ENCODE measurements around the gene HTRA2. TPM values are rescaled to one million over a fixed set of nuclear protein-coding genes. Genes with fewer than 3 reads are reported as not detected.

Gene HTRA2
- total and polyA plus RNA-seq, 8 donors: 8.5 to 24.3 (median 11.3) TPM

GRCh38 chr2:74536166-74536950 is 6.6 kb downstream of the HTRA2 start:
- TF ChIP-seq, protein P1, sequence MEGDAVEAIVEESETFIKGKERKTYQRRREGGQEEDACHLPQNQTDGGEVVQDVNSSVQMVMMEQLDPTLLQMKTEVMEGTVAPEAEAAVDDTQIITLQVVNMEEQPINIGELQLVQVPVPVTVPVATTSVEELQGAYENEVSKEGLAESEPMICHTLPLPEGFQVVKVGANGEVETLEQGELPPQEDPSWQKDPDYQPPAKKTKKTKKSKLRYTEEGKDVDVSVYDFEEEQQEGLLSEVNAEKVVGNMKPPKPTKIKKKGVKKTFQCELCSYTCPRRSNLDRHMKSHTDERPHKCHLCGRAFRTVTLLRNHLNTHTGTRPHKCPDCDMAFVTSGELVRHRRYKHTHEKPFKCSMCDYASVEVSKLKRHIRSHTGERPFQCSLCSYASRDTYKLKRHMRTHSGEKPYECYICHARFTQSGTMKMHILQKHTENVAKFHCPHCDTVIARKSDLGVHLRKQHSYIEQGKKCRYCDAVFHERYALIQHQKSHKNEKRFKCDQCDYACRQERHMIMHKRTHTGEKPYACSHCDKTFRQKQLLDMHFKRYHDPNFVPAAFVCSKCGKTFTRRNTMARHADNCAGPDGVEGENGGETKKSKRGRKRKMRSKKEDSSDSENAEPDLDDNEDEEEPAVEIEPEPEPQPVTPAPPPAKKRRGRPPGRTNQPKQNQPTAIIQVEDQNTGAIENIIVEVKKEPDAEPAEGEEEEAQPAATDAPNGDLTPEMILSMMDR (IDR thresholded peaks at IDR 0.05): no peak
- intact Hi-C loops (cut with DNase I): no loop called here
- 60 to 78% methylated on average over 23 of the region's 23 CpGs for WGBS, 2 donors

DNA sequence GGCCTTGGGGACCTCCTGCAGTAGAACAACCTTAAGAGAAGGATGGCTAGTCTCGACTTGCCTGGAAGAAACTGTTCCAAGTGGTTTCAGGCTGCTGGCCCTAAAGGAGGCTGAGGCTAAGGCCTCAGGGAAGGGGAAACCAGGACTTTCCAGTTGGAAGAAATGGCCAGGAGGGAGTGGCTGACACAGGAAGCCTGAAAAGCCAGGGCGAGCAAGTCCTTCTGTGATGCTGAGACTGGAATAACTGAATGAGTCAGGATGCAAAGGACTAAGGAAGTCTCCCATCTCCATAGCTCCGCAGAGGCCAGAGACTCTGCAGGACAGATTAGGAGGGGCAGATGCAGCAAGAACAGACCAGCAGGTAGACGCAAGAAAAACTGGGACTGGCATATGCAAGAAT is 7.4 kb downstream of the HTRA2 start:
- TF ChIP-seq, protein P1 (IDR thresholded peaks at IDR 0.05): no peak
- H3K4me3 ChIP-seq: no peak overlapping the region
- intact Hi-C loops (cut with DNase I): no loop called here
- ATAC-seq: no peak
- WGBS, 2 donors: 45 to 55% methylated on average over 4 of the region's 4 CpGs
- no peaks in the 10 kb centered on the region for H3K9me3 ChIP-seq
- FAIRE-seq: no peak
- no peak for DNase-seq
- no peaks in the 10 kb centered on the region for H3K27me3 ChIP-seq
- H3K36me3 ChIP-seq: no peaks in the 10 kb centered on the region
- no peak overlapping the region for H3K27ac ChIP-seq
- H3K4me1 ChIP-seq: no peaks in the 10 kb centered on the region

More at GRCh38 chr2:74536166-74536950, 6.6 kb downstream of the HTRA2 start:
- H3K4me3 ChIP-seq: no peak overlapping the region
- H3K27ac ChIP-seq: no peak overlapping the region
- no peaks in the 10 kb centered on the region for H3K27me3 ChIP-seq
- H3K4me1 ChIP-seq: peaks cover 0 to under 1% (median 0%) of the 10 kb centered on the region in 3 donors
- peak in 2 of 6 donors; percentile 23 to 43 for DNase-seq
- no peaks in the 10 kb centered on the region for H3K36me3 ChIP-seq
- FAIRE-seq: no peak
- ATAC-seq: no peak
- no peaks in the 10 kb centered on the region for H3K9me3 ChIP-seq

- intact Hi-C loops (cut with DNase I): no loop called here
- H3K4me3 ChIP-seq: no peak overlapping the region
Observed at GRCh38 chr2:74538881-74539339, 9.2 kb downstream of the HTRA2 start.

DNA sequence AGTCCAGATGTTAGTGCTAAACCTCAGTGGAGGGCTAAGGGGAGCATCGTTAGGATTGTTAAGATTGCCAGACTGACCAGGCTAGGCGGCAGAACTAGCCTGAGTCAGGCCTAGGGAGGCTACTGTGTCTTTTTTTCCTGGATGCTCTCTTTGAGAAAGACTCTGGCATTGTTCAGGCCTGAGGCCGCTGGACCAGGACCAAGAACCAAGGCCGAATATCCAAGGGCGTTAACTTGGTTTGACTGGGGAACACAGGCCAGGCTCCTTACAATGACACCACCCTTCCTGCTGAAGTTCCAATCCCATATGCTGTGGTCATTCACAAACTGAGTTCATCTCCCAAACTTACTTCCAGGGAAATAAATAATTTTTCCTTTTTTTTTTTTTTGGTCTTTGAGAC is 10.6 kb downstream of the HTRA2 start:
- no peaks in the 10 kb centered on the region for H3K4me1 ChIP-seq
- ATAC-seq (no peak), DNase-seq (no peak), FAIRE-seq (no peak)
- intact Hi-C loops (cut with DNase I): no loop called here
- H3K27ac ChIP-seq: no peak overlapping the region
- no peak overlapping the region for H3K4me3 ChIP-seq
- H3K27me3 ChIP-seq: no peaks in the 10 kb centered on the region
- H3K36me3 ChIP-seq: no peaks in the 10 kb centered on the region
- TF ChIP-seq, protein P1 (IDR thresholded peaks at IDR 0.05): no peak
- no peaks in the 10 kb centered on the region for H3K9me3 ChIP-seq
- 61 to 67% methylated on average over 5 of the region's 5 CpGs for WGBS, 2 donors

More at GRCh38 chr2:74538881-74539339, 9.2 kb downstream of the HTRA2 start:
- Histone ChIP-seq H3K27me3 (no peaks in the 10 kb centered on the region), H3K4me1 (no peaks in the 10 kb centered on the region), H3K9me3 (no peaks in the 10 kb centered on the region), H3K36me3 (no peaks in the 10 kb centered on the region), H3K27ac (no peak overlapping the region)
- TF ChIP-seq, protein P1 (IDR thresholded peaks at IDR 0.05): no peak
- DNase-seq (no peak), ATAC-seq (no peak), FAIRE-seq (no peak)
- WGBS, 2 donors: 52 to 59% methylated on average over 7 of the region's 7 CpGs

DNA sequence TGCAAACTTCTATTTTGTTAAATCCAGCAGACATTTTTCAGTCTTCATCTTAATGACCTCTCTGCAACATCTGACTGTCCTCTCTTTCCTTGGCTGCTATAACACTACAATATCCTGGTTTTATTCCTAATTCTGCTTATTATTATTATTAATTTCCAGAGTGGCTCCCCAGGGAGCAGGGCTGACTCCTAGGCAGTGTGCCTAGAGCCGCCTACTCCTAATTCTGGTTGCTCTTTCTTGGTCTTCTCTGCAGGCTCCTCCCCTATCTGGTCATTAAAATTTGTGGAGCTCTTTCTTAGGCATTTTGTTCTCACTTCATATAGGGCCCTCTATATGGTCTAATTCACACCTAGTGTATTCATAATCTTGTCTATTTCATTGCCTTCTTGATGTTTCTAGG is 13.2 kb downstream of the HTRA2 start:
- ATAC-seq (no peak), DNase-seq (no peak), FAIRE-seq (no peak)
- intact Hi-C loops (cut with DNase I): no loop called here
- TF ChIP-seq, protein P1 (IDR thresholded peaks at IDR 0.05): no peak
- WGBS, 2 donors: 72 to 85% methylated on average over 1 of the region's 1 CpG
- Histone ChIP-seq H3K4me1 (no peaks in the 10 kb centered on the region), H3K27ac (no peak overlapping the region), H3K4me3 (no peak overlapping the region), H3K36me3 (no peaks in the 10 kb centered on the region), H3K27me3 (no peaks in the 10 kb centered on the region), H3K9me3 (no peaks in the 10 kb centered on the region)

All from pancreas (tissue), 10 donors.